NB4 (cell line): ENCODE results near the gene TMEM42.

Source experiments
- DNase-seq: peaks from one replicate; pipeline ENCODE4 v3.0.0; 2010; ENCODE audit warnings: low read depth
- H3K4me3 ChIP-seq: one replicate; pipeline ENCODE4 v1.5.1; 2011; ENCODE audit warnings: mild to moderate bottlenecking, low read depth, low read length, moderate library complexity
- MYC ChIP-seq: IDR thresholded peaks from 2 replicates; pipeline ENCODE4 v1.6.1; 2011; ENCODE audit warnings: low read depth, low read length
- POLR2A ChIP-seq: IDR thresholded peaks from 2 replicates; pipeline ENCODE4 v1.6.1; 2011; ENCODE audit warnings: mild to moderate bottlenecking; ENCODE audit not compliant: insufficient read length; ENCODE audit errors: extremely low read depth
- TF ChIP-seq, protein P1 (sequence below): IDR thresholded peaks from 2 replicates; pipeline ENCODE4 v1.6.1; 2011; ENCODE audit warnings: low read depth, low read length
- TF ChIP-seq, protein P2 (sequence below): IDR thresholded peaks from one replicate; pipeline ENCODE4 v1.5.1; 2012; ENCODE audit warnings: low read depth, low read length

TMEM42 gene

DNA sequence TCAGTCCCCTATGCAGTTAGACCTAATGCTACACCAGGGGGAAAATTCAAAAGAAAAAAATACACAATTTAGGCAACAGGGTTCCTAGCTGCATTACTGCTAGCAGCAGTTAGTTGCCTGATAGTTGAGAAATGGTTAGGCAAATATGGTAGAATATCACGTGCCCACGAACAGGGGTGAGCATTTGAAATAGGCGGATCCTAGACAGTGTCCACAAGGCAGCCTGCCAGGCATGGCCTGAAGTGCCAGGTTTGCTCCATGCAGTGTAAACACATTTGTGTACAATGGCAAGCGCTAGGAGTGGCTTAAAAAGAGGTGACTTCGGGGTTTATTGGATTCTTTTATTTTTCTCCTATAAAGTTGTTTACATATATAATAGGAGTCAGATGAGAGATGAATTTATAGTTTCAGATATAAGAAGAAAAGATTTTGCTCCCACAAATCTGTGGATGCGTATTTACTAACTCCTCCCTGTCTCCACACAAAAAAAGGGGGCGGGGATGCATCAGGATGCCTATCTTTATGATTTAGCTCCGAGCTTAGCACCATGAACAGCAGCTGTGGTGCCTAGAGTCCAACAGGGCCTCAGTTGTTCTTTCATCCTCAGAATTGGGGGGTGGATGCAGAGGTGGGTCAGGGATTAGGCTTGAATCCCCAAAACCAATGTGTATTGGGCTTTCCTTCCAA, 8.8 kb downstream of the TMEM42 start:
- H3K4me3 ChIP-seq, result no peak overlapping the region
- TF ChIP-seq, protein P1, sequence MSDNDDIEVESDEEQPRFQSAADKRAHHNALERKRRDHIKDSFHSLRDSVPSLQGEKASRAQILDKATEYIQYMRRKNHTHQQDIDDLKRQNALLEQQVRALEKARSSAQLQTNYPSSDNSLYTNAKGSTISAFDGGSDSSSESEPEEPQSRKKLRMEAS, result no peak
- TF ChIP-seq, protein P2, sequence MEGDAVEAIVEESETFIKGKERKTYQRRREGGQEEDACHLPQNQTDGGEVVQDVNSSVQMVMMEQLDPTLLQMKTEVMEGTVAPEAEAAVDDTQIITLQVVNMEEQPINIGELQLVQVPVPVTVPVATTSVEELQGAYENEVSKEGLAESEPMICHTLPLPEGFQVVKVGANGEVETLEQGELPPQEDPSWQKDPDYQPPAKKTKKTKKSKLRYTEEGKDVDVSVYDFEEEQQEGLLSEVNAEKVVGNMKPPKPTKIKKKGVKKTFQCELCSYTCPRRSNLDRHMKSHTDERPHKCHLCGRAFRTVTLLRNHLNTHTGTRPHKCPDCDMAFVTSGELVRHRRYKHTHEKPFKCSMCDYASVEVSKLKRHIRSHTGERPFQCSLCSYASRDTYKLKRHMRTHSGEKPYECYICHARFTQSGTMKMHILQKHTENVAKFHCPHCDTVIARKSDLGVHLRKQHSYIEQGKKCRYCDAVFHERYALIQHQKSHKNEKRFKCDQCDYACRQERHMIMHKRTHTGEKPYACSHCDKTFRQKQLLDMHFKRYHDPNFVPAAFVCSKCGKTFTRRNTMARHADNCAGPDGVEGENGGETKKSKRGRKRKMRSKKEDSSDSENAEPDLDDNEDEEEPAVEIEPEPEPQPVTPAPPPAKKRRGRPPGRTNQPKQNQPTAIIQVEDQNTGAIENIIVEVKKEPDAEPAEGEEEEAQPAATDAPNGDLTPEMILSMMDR, result no peak
- no peak for TF ChIP-seq MYC
- no peak for TF ChIP-seq POLR2A
- no peak for DNase-seq

DNA sequence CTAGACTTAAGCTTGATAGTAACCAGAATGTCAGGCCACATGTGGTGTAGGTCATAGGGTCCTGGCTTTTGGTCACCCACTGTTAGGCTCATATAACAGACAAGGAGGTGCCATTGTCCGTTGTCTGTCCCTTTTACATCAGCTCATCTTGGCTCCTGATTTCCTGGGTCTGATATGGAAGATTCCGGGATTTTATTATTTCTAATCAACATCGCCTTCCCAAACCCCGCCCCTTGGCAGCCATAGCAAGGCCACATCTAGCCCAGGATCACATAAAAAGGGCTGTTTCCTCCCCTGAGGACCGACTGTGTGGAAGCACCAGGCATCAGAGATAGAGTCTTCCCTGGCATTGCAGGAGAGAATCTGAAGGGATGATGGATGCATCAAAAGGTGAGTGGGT, 12.6 kb downstream of the TMEM42 start, which contains the start of gene TGM4:
TSS of gene TGM4 (plus strand) at position 301 of the 400 bp plus-strand sequence. CDS start at position 372, 71 bp downstream.
- TF ChIP-seq, protein P2, result no peak
- TF ChIP-seq, protein P1, result no peak
- TF ChIP-seq POLR2A (no peak), MYC (no peak)
- DNase-seq, result no peak
- no peak within 1 kb of the TSS for H3K4me3 ChIP-seq

DNA sequence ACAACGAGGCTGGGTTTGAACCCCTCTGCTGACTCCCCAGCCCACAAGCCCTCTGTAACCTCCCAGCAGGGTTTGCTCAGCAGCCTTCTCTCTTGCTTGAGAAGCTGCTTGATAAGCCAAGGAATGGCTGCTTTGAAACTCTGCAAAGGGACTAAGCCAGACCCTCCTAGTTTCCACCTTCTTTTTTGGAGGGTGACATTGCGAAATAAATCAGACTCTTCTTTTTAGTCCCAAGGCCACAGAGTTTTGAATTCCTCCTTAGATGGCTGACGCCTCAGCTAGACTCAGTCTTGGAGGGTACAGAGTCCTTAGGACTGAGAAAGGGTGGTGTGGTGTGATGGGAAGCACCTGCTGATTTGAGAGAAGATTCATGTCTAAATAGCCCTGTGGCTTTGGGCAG, 13.9 kb downstream of the TMEM42 start:
- H3K4me3 ChIP-seq, result no peak overlapping the region
- TF ChIP-seq POLR2A, result no peak
- TF ChIP-seq, protein P2, result no peak
- TF ChIP-seq, protein P1, result no peak
- TF ChIP-seq MYC, result no peak
- no peak for DNase-seq

DNA sequence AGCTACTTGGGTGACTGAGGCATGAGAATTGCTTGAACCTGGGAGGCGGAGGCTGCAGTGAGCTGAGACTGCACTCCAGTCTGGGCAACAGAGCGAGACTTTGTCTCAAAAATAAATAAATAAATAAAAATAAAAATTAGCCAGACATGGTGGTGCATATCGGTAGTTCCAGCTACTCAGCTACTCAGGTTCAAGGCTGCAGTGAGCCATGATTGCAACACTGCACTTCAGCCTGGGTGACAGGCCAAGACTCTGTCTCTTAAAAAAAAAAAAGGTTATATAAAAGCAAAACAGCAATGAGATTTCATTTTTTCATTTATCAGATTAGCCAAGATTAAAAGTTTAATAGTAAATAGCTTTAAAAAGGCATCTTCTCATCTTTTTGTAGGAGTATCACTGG, 15.6 kb downstream of the TMEM42 start:
- TF ChIP-seq POLR2A (no peak), MYC (no peak)
- TF ChIP-seq, protein P2, result no peak
- TF ChIP-seq, protein P1, result no peak
- no peak overlapping the region for H3K4me3 ChIP-seq

DNA sequence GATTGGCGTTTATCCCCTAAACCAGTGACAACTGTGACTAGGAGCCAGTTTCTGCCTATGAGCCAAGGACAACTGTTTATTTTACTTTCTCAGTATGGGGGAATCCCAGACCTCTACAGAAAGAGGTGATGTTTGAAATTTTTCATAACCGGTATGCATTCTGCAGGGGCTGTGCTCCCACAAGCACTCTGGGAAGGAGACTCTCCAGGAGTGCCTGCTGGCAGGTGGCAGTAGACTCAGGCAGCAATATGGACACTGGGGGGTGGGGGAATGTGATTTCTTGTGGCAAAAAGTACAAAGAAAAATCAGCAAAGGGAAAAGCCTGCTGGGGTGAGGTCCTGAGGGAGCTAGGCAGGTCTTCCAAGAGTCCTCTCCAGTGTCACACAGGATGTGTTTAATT, 18.6 kb downstream of the TMEM42 start:
- no peak for DNase-seq
- no peak overlapping the region for H3K4me3 ChIP-seq
- TF ChIP-seq MYC (no peak), POLR2A (no peak)
- TF ChIP-seq, protein P1, result no peak
- TF ChIP-seq, protein P2, result no peak

More for the DNA sequence above, 15.6 kb downstream of the TMEM42 start:
- DNase-seq, result no peak
